WTC11 (cell line): ENCODE data around the gene AKT3. TPM values are rescaled to one million over a fixed set of nuclear protein-coding genes. Genes with fewer than 3 reads are reported as not detected.

Experiments used
- ATAC-seq: fragments of 200-7000 bp; cut with Tn5 transposase; 2 replicates; pipeline ENCODE4 v1.10.0; 2021; ENCODE audit warnings: mild to moderate bottlenecking, moderate library complexity
- CTCF ChIA-PET: fragments of 300-600 bp; sonication (Branson Sonifier 250); formaldehyde crosslinking; loops from one replicate; lab custom pipeline; 2021; ENCODE audit warnings: antibody characterized with exemption; lab: Charles Lee
- POLR2A ChIA-PET: fragments of 350-600 bp; sonication (Branson Sonifier 250); formaldehyde crosslinking; loops from one replicate; lab custom pipeline; 2021; ENCODE audit warnings: antibody characterized with exemption; lab: Charles Lee
- DNase-seq: peaks from one replicate; pipeline ENCODE4 v3.0.0; 2021; ENCODE audit warnings: low spot score
- H3K27ac Mint-ChIP-seq: 2 replicates; pipeline ENCODE4 v1.8.0; 2021; ENCODE audit warnings: mixed read lengths
- H3K27me3 Mint-ChIP-seq: 2 replicates; pipeline ENCODE4 v1.8.0; 2021; ENCODE audit warnings: low read depth, mild to moderate bottlenecking, moderate library complexity, mixed read lengths
- H3K36me3 Mint-ChIP-seq: 2 replicates; pipeline ENCODE4 v1.8.0; 2021; ENCODE audit warnings: mixed read lengths
- H3K4me1 Mint-ChIP-seq: 2 replicates; pipeline ENCODE4 v1.8.0; 2022; ENCODE audit warnings: mixed read lengths
- H3K4me3 Mint-ChIP-seq: 2 replicates; pipeline ENCODE4 v1.8.0; 2021; ENCODE audit warnings: mild to moderate bottlenecking, moderate library complexity, mixed read lengths
- H3K9me3 Mint-ChIP-seq: 2 replicates; pipeline ENCODE4 v1.8.0; 2021; ENCODE audit warnings: mixed read lengths
- CREM ChIP-seq: sonication (generic); formaldehyde crosslinking; IDR thresholded peaks from 2 replicates; pipeline ENCODE4 v1.8.1; 2022; ENCODE audit warnings: mild to moderate bottlenecking, missing genetic modification reagents, moderate library complexity
- E2F1 ChIP-seq: sonication (generic); formaldehyde crosslinking; IDR thresholded peaks from 2 replicates; pipeline ENCODE4 v1.8.0; 2022; ENCODE audit warnings: mild to moderate bottlenecking, missing genetic modification reagents
- EMX1 ChIP-seq: fragments of 250-450 bp; sonication (Bioruptor Pico); IDR thresholded peaks from 2 replicates; pipeline ENCODE4 v1.8.0; 2021; ENCODE audit warnings: mild to moderate bottlenecking
- GABPB1 ChIP-seq: sonication (generic); formaldehyde crosslinking; IDR thresholded peaks from 2 replicates; pipeline ENCODE4 v1.8.1; 2023; ENCODE audit warnings: mild to moderate bottlenecking, missing genetic modification reagents
- IRF1 ChIP-seq: sonication (generic); formaldehyde crosslinking; IDR thresholded peaks from 2 replicates; pipeline ENCODE4 v1.8.0; 2023; ENCODE audit warnings: missing genetic modification reagents
- JUN ChIP-seq: sonication (generic); formaldehyde crosslinking; IDR thresholded peaks from 2 replicates; pipeline ENCODE4 v1.8.0; 2023; ENCODE audit warnings: mild to moderate bottlenecking, missing genetic modification reagents
- NR3C1 ChIP-seq: sonication (generic); formaldehyde crosslinking; conservative IDR thresholded peaks from 2 replicates; pipeline ENCODE4 v1.8.1; 2023; ENCODE audit warnings: low read depth, mild to moderate bottlenecking, missing genetic modification reagents
- OVOL2 ChIP-seq: fragments of 250-450 bp; sonication (Bioruptor Pico); IDR thresholded peaks from 2 replicates; pipeline ENCODE4 v1.9.0; 2021; ENCODE audit warnings: mild to moderate bottlenecking, borderline replicate concordance
- PREB ChIP-seq: sonication (generic); formaldehyde crosslinking; IDR thresholded peaks from 2 replicates; pipeline ENCODE4 v1.8.1; 2022; ENCODE audit warnings: mild to moderate bottlenecking, missing genetic modification reagents, moderate library complexity, borderline replicate concordance
- TP53 ChIP-seq: sonication (generic); formaldehyde crosslinking; IDR thresholded peaks from 2 replicates; pipeline ENCODE4 v1.8.1; 2023; ENCODE audit warnings: mild to moderate bottlenecking, missing genetic modification reagents
- ZNF396 ChIP-seq: fragments of 250-450 bp; sonication (Bioruptor Pico); IDR thresholded peaks from 2 replicates; pipeline ENCODE4 v1.8.0; 2021; ENCODE audit warnings: mild to moderate bottlenecking, moderate library complexity, borderline replicate concordance
- ZNF512 ChIP-seq: sonication (generic); formaldehyde crosslinking; IDR thresholded peaks from 2 replicates; pipeline ENCODE4 v1.8.1; 2022; ENCODE audit warnings: missing genetic modification reagents, borderline replicate concordance
- total RNA-seq: library from RNA; stranded (reverse); gene quantifications from 3 replicates; pipeline ENCODE4 v1.2.3, GENCODE V29; 2021
- TF ChIP-seq, protein P1 (sequence below): sonication (generic); formaldehyde crosslinking; IDR thresholded peaks from 2 replicates; pipeline ENCODE4 v1.8.1; 2023; ENCODE audit warnings: mild to moderate bottlenecking, missing genetic modification reagents, moderate library complexity
- TF ChIP-seq, protein P2 (sequence below): sonication (generic); formaldehyde crosslinking; conservative IDR thresholded peaks from 2 replicates; pipeline ENCODE4 v1.8.1; 2023; ENCODE audit warnings: mild to moderate bottlenecking, low read depth, missing genetic modification reagents, moderate library complexity
- TF ChIP-seq, protein P3 (sequence below): sonication (generic); formaldehyde crosslinking; IDR thresholded peaks from 2 replicates; pipeline ENCODE4 v1.8.1; 2023; ENCODE audit warnings: mild to moderate bottlenecking, missing genetic modification reagents
- TF ChIP-seq, protein P4 (sequence below): sonication (generic); formaldehyde crosslinking; IDR thresholded peaks from 2 replicates; pipeline ENCODE4 v1.8.1; 2023; ENCODE audit warnings: mild to moderate bottlenecking, missing genetic modification reagents, moderate library complexity

The AKT3 gene
- total RNA-seq, 1 experiment from 2014 or later: 38.5 TPM

- Mint-ChIP-seq H3K4me1 (peaks cover 11% of the 10 kb centered on the region), H3K36me3 (no peaks in the 10 kb centered on the region), H3K27ac (no peak overlapping the region), H3K4me3 (no peak overlapping the region), H3K9me3 (no peaks in the 10 kb centered on the region), H3K27me3 (no peaks in the 10 kb centered on the region)
- POLR2A ChIA-PET: no interaction called here
- TF ChIP-seq, protein P1, sequence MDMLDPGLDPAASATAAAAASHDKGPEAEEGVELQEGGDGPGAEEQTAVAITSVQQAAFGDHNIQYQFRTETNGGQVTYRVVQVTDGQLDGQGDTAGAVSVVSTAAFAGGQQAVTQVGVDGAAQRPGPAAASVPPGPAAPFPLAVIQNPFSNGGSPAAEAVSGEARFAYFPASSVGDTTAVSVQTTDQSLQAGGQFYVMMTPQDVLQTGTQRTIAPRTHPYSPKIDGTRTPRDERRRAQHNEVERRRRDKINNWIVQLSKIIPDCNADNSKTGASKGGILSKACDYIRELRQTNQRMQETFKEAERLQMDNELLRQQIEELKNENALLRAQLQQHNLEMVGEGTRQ (CRISPR knock-in tag): no peak
- no peak for TF ChIP-seq OVOL2 (CRISPR knock-in tag)
- ATAC-seq (no peak), DNase-seq (no peak)
- CTCF ChIA-PET: no interaction called here
Observed at GRCh38 chr1:243465738-243466137, 384.3 kb downstream of the AKT3 start.

GRCh38 chr1:243465081-243465480, 385.0 kb downstream of the AKT3 start:
- Mint-ChIP-seq H3K9me3 (no peaks in the 10 kb centered on the region), H3K27me3 (no peaks in the 10 kb centered on the region), H3K36me3 (no peaks in the 10 kb centered on the region), H3K27ac (peak overlapping the region; percentile 58; the same call in 1 of the 2 replicates), H3K4me3 (no peak overlapping the region), H3K4me1 (peaks cover 4% of the 10 kb centered on the region)
- ChIA-PET POLR2A (no interaction called here), CTCF (interaction anchor here (1.2 kb wide), 1 partner anchor 121 kb away, joined by 4 read pairs; no protein-coding TSS in a partner anchor)
- DNase-seq (no peak), ATAC-seq (peak; percentile 57)
- no peak for TF ChIP-seq IRF1 (CRISPR knock-in tag)
- no peak for TF ChIP-seq EMX1 (CRISPR knock-in tag)

- Mint-ChIP-seq H3K9me3 (no peaks in the 10 kb centered on the region), H3K4me1 (no peaks in the 10 kb centered on the region), H3K27ac (no peak overlapping the region), H3K4me3 (no peak overlapping the region), H3K27me3 (no peaks in the 10 kb centered on the region), H3K36me3 (no peaks in the 10 kb centered on the region)
- ChIA-PET CTCF (no interaction called here), POLR2A (no interaction called here)
- ATAC-seq (no peak), DNase-seq (no peak)
- TF ChIP-seq, protein P2, sequence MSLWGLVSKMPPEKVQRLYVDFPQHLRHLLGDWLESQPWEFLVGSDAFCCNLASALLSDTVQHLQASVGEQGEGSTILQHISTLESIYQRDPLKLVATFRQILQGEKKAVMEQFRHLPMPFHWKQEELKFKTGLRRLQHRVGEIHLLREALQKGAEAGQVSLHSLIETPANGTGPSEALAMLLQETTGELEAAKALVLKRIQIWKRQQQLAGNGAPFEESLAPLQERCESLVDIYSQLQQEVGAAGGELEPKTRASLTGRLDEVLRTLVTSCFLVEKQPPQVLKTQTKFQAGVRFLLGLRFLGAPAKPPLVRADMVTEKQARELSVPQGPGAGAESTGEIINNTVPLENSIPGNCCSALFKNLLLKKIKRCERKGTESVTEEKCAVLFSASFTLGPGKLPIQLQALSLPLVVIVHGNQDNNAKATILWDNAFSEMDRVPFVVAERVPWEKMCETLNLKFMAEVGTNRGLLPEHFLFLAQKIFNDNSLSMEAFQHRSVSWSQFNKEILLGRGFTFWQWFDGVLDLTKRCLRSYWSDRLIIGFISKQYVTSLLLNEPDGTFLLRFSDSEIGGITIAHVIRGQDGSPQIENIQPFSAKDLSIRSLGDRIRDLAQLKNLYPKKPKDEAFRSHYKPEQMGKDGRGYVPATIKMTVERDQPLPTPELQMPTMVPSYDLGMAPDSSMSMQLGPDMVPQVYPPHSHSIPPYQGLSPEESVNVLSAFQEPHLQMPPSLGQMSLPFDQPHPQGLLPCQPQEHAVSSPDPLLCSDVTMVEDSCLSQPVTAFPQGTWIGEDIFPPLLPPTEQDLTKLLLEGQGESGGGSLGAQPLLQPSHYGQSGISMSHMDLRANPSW (CRISPR knock-in tag): no peak
- TF ChIP-seq PREB (no peak), GABPB1 (CRISPR knock-in tag) (no peak), ZNF396 (CRISPR knock-in tag) (no peak), NR3C1 (CRISPR knock-in tag) (no peak), TP53 (no peak), E2F1 (no peak), CREM (CRISPR knock-in tag) (no peak), OVOL2 (CRISPR knock-in tag) (no peak), JUN (no peak), IRF1 (CRISPR knock-in tag) (no peak), ZNF512 (CRISPR knock-in tag) (no peak)
- TF ChIP-seq, protein P3, sequence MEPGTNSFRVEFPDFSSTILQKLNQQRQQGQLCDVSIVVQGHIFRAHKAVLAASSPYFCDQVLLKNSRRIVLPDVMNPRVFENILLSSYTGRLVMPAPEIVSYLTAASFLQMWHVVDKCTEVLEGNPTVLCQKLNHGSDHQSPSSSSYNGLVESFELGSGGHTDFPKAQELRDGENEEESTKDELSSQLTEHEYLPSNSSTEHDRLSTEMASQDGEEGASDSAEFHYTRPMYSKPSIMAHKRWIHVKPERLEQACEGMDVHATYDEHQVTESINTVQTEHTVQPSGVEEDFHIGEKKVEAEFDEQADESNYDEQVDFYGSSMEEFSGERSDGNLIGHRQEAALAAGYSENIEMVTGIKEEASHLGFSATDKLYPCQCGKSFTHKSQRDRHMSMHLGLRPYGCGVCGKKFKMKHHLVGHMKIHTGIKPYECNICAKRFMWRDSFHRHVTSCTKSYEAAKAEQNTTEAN (CRISPR knock-in tag): no peak
- TF ChIP-seq, protein P4, sequence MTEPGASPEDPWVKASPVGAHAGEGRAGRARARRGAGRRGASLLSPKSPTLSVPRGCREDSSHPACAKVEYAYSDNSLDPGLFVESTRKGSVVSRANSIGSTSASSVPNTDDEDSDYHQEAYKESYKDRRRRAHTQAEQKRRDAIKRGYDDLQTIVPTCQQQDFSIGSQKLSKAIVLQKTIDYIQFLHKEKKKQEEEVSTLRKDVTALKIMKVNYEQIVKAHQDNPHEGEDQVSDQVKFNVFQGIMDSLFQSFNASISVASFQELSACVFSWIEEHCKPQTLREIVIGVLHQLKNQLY (CRISPR knock-in tag): no peak
- TF ChIP-seq, protein P1 (CRISPR knock-in tag): no peak
Observed at GRCh38 chr1:243462929-243463697, 386.9 kb downstream of the AKT3 start.
